ENCODE results near the gene LYG2.

DNA sequence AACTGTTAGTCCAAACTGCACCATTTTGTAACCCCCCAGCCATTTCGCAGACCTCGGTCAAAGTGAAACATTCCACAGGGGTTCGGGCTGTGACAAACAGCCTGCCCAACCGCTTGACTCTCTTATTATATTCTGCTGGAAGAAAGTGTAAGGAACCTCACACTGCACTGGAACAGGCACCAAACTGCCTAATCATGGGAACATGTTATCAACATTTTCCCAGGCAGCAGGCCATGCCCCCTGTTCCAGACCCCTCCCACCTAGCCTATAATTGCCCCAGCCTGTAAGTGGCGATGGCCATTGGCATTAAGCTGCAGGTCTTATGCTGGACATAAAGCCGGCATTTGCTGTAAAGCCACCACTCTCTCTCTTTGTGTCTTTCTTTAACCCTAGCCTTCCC, 16.9 kb downstream of the LYG2 start:
- TF ChIP-seq, protein P1, sequence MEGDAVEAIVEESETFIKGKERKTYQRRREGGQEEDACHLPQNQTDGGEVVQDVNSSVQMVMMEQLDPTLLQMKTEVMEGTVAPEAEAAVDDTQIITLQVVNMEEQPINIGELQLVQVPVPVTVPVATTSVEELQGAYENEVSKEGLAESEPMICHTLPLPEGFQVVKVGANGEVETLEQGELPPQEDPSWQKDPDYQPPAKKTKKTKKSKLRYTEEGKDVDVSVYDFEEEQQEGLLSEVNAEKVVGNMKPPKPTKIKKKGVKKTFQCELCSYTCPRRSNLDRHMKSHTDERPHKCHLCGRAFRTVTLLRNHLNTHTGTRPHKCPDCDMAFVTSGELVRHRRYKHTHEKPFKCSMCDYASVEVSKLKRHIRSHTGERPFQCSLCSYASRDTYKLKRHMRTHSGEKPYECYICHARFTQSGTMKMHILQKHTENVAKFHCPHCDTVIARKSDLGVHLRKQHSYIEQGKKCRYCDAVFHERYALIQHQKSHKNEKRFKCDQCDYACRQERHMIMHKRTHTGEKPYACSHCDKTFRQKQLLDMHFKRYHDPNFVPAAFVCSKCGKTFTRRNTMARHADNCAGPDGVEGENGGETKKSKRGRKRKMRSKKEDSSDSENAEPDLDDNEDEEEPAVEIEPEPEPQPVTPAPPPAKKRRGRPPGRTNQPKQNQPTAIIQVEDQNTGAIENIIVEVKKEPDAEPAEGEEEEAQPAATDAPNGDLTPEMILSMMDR (IDR thresholded peaks at IDR 0.05; ENCODE audit: low read length): no peak
- no peak for TF ChIP-seq EZH2 (IDR thresholded peaks at IDR 0.05; ENCODE audit: borderline replicate concordance, low read length)
